T-helper 17 cell (primary cell): ENCODE data around the gene OTUD1. TPM values are rescaled to one million over a fixed set of nuclear protein-coding genes. Genes with fewer than 3 reads are reported as not detected.
A peak's percentile ranks its signal among the peaks of the same experiment; 100 is the strongest.
"Not testable (repeated sequence)": the region's sequence is repeated elsewhere in the genome, so short reads cannot be mapped to it uniquely, and the experiment has no call there.

Experiments used
- ATAC-seq: fragments of 150-1000 bp; cut with Tn5 transposase; 2 replicates; pipeline ENCODE4 v1.10.0; 2021; ENCODE audit warnings: mild to moderate bottlenecking, moderate library complexity
- DNase-seq, 3 donors: peaks; one replicate each; pipeline versions ENCODE4 v3.0.0 to v3.0.0-alpha.2; 2020 to 2021
- H3K9me3 ChIP-seq: one replicate; pipeline ENCODE4 v1.7.0; 2013; ENCODE audit warnings: low read length, mild to moderate bottlenecking; ENCODE audit not compliant: control insufficient read depth, poor library complexity, severe bottlenecking
- H3K27ac Mint-ChIP-seq: one replicate; pipeline ENCODE4 v1.8.0; 2022; ENCODE audit warnings: mild to moderate bottlenecking, moderate library complexity, mixed read lengths
- H3K27me3 Mint-ChIP-seq: one replicate; pipeline ENCODE4 v1.8.0; 2022; ENCODE audit warnings: mixed read lengths
- H3K36me3 Mint-ChIP-seq: one replicate; pipeline ENCODE4 v1.8.0; 2022; ENCODE audit warnings: low read depth, mixed read lengths
- H3K4me1 Mint-ChIP-seq: one replicate; pipeline ENCODE4 v1.8.0; 2022; ENCODE audit warnings: mild to moderate bottlenecking, mixed read lengths
- H3K4me3 Mint-ChIP-seq: one replicate; pipeline ENCODE4 v1.8.0; 2022; ENCODE audit warnings: mild to moderate bottlenecking, moderate library complexity, mixed read lengths
- total RNA-seq, 4 donors: library from RNA in 2 of 4; stranded (reverse) in 2 of 4; gene quantifications; one replicate each; pipeline ENCODE4 v1.2.3 and lab custom pipeline; 2022 to 2026

Gene OTUD1
- total RNA-seq (10 to 100 TPM; 59.4 to 63.7 TPM), total RNA-seq (lab: John Stamatoyannopoulos, UW) (34.3 to 156 reads per million in 2 donors)

GRCh38 chr10:23438547-23439451, at the start of gene OTUD1:
OTUD1 (plus strand) TSS chr10:23439075; CDS start chr10:23439458, 383 bp downstream.
- Mint-ChIP-seq H3K27me3 (no peaks in the 10 kb centered on the region), H3K36me3 (no peaks in the 10 kb centered on the region), H3K27ac (peak within 1 kb of the TSS; percentile 86), H3K4me3 (peak within 1 kb of the TSS; percentile 91), H3K4me1 (peaks cover 26% of the 10 kb centered on the region)
- no peaks in the 10 kb centered on the region for H3K9me3 ChIP-seq
- peak; percentile 91 for ATAC-seq
- peak; percentile 92 to 96 (median 96) for DNase-seq

- not testable (repeated sequence) for H3K36me3 Mint-ChIP-seq, H3K27me3 Mint-ChIP-seq, DNase-seq, ATAC-seq, H3K9me3 ChIP-seq, H3K27ac Mint-ChIP-seq, H3K4me1 Mint-ChIP-seq, H3K4me3 Mint-ChIP-seq
These were observed 48.5 kb upstream of the OTUD1 start for GRCh38 chr10:23390408-23390807.

- Mint-ChIP-seq H3K36me3 (peaks cover 3% of the 10 kb centered on the region), H3K27me3 (no peaks in the 10 kb centered on the region), H3K27ac (no peak overlapping the region), H3K4me3 (no peak overlapping the region), H3K4me1 (peaks cover 2% of the 10 kb centered on the region)
- DNase-seq, result no peak
- no peak for ATAC-seq
- no peaks in the 10 kb centered on the region for H3K9me3 ChIP-seq
These were observed 48.1 kb upstream of the OTUD1 start for GRCh38 chr10:23390809-23391208.

- no peaks in the 10 kb centered on the region for H3K9me3 ChIP-seq
- ATAC-seq (no peak), DNase-seq (no peak)
- H3K27me3 Mint-ChIP-seq, result no peaks in the 10 kb centered on the region
- H3K27ac Mint-ChIP-seq, result no peak overlapping the region
- peaks cover 2% of the 10 kb centered on the region for H3K4me1 Mint-ChIP-seq
- no peak overlapping the region for H3K4me3 Mint-ChIP-seq
- H3K36me3 Mint-ChIP-seq, result peaks cover 3% of the 10 kb centered on the region
These were observed 47.1 kb upstream of the OTUD1 start for GRCh38 chr10:23391821-23392220.

- no peaks in the 10 kb centered on the region for H3K9me3 ChIP-seq
- DNase-seq (no peak), ATAC-seq (no peak)
- H3K4me1 Mint-ChIP-seq, result peaks cover 2% of the 10 kb centered on the region
- H3K27ac Mint-ChIP-seq, result no peak overlapping the region
- no peak overlapping the region for H3K4me3 Mint-ChIP-seq
- peaks cover 3% of the 10 kb centered on the region for H3K36me3 Mint-ChIP-seq
- H3K27me3 Mint-ChIP-seq, result no peaks in the 10 kb centered on the region
These were observed 43.9 kb upstream of the OTUD1 start for GRCh38 chr10:23395017-23395416.

- H3K4me3 Mint-ChIP-seq, result no peak overlapping the region
- H3K36me3 Mint-ChIP-seq, result peaks cover 3% of the 10 kb centered on the region
- DNase-seq (no peak), ATAC-seq (no peak)
- H3K4me1 Mint-ChIP-seq, result peaks cover 2% of the 10 kb centered on the region
- H3K27me3 Mint-ChIP-seq, result no peaks in the 10 kb centered on the region
- H3K9me3 ChIP-seq, result no peaks in the 10 kb centered on the region
- no peak overlapping the region for H3K27ac Mint-ChIP-seq
These were observed 42.2 kb upstream of the OTUD1 start for GRCh38 chr10:23396695-23397094.

GRCh38 chr10:23399701-23400144, 39.2 kb upstream of the OTUD1 start:
- H3K4me3 Mint-ChIP-seq, result no peak overlapping the region
- ATAC-seq (no peak), DNase-seq (no peak)
- H3K27ac Mint-ChIP-seq, result no peak overlapping the region
- H3K9me3 ChIP-seq, result no peaks in the 10 kb centered on the region
- H3K36me3 Mint-ChIP-seq, result peaks cover under 1% of the 10 kb centered on the region
- H3K4me1 Mint-ChIP-seq, result peaks cover under 1% of the 10 kb centered on the region
- no peaks in the 10 kb centered on the region for H3K27me3 Mint-ChIP-seq

GRCh38 chr10:23402856-23403255, 36.0 kb upstream of the OTUD1 start:
- Mint-ChIP-seq H3K27ac (no peak overlapping the region), H3K27me3 (no peaks in the 10 kb centered on the region), H3K4me3 (no peak overlapping the region), H3K36me3 (no peaks in the 10 kb centered on the region), H3K4me1 (no peaks in the 10 kb centered on the region)
- no peaks in the 10 kb centered on the region for H3K9me3 ChIP-seq
- no peak for ATAC-seq
- no peak for DNase-seq

GRCh38 chr10:23403278-23403677, 35.6 kb upstream of the OTUD1 start:
- Mint-ChIP-seq H3K4me3 (no peak overlapping the region), H3K36me3 (no peaks in the 10 kb centered on the region), H3K4me1 (no peaks in the 10 kb centered on the region), H3K27me3 (no peaks in the 10 kb centered on the region), H3K27ac (no peak overlapping the region)
- ATAC-seq (no peak), DNase-seq (no peak)
- no peaks in the 10 kb centered on the region for H3K9me3 ChIP-seq

GRCh38 chr10:23403719-23404118, 35.2 kb upstream of the OTUD1 start:
- H3K27ac Mint-ChIP-seq, result no peak overlapping the region
- no peaks in the 10 kb centered on the region for H3K9me3 ChIP-seq
- no peak for DNase-seq
- no peak for ATAC-seq
- H3K4me3 Mint-ChIP-seq, result no peak overlapping the region
- no peaks in the 10 kb centered on the region for H3K4me1 Mint-ChIP-seq
- no peaks in the 10 kb centered on the region for H3K27me3 Mint-ChIP-seq
- no peaks in the 10 kb centered on the region for H3K36me3 Mint-ChIP-seq

GRCh38 chr10:23404461-23404980, 34.4 kb upstream of the OTUD1 start:
- H3K4me1 Mint-ChIP-seq, result no peaks in the 10 kb centered on the region
- no peaks in the 10 kb centered on the region for H3K27me3 Mint-ChIP-seq
- no peak overlapping the region for H3K4me3 Mint-ChIP-seq
- H3K36me3 Mint-ChIP-seq, result no peaks in the 10 kb centered on the region
- ATAC-seq (no peak), DNase-seq (no peak)
- no peaks in the 10 kb centered on the region for H3K9me3 ChIP-seq
- no peak overlapping the region for H3K27ac Mint-ChIP-seq

GRCh38 chr10:23405540-23405939, 33.3 kb upstream of the OTUD1 start:
- no peaks in the 10 kb centered on the region for H3K4me1 Mint-ChIP-seq
- DNase-seq (no peak), ATAC-seq (no peak)
- no peaks in the 10 kb centered on the region for H3K9me3 ChIP-seq
- H3K36me3 Mint-ChIP-seq, result no peaks in the 10 kb centered on the region
- no peak overlapping the region for H3K27ac Mint-ChIP-seq
- H3K4me3 Mint-ChIP-seq, result no peak overlapping the region
- no peaks in the 10 kb centered on the region for H3K27me3 Mint-ChIP-seq

GRCh38 chr10:23406409-23406808, 32.5 kb upstream of the OTUD1 start:
- Mint-ChIP-seq H3K4me1 (no peaks in the 10 kb centered on the region), H3K27me3 (no peaks in the 10 kb centered on the region), H3K4me3 (no peak overlapping the region), H3K36me3 (no peaks in the 10 kb centered on the region), H3K27ac (no peak overlapping the region)
- no peak for DNase-seq
- ATAC-seq, result no peak
- no peaks in the 10 kb centered on the region for H3K9me3 ChIP-seq
